SU-DHL-6 (cell line): ENCODE measurements around the gene MLIP.
"Not testable (repeated sequence)": the region's sequence is repeated elsewhere in the genome, so short reads cannot be mapped to it uniquely, and the experiment has no call there.

ENCODE experiments used
- EZH2phosphoT487 ChIP-seq: fragments of 200-600 bp; sonication (generic), shearing (Covaris generic); conservative IDR thresholded peaks from 2 replicates; pipeline ENCODE4 v1.6.1; 2018; ENCODE audit warnings: mild to moderate bottlenecking, antibody characterized with exemption, low read length, moderate library complexity, mixed read lengths
- TF ChIP-seq, protein P1 (sequence below): fragments of 200-600 bp; sonication (generic); IDR thresholded peaks from one replicate; pipeline ENCODE4 v1.5.1; 2017; ENCODE audit warnings: antibody characterized with exemption, mild to moderate bottlenecking, low read length, moderate library complexity; ENCODE audit not compliant: insufficient read depth, poor library complexity, severe bottlenecking

DNA sequence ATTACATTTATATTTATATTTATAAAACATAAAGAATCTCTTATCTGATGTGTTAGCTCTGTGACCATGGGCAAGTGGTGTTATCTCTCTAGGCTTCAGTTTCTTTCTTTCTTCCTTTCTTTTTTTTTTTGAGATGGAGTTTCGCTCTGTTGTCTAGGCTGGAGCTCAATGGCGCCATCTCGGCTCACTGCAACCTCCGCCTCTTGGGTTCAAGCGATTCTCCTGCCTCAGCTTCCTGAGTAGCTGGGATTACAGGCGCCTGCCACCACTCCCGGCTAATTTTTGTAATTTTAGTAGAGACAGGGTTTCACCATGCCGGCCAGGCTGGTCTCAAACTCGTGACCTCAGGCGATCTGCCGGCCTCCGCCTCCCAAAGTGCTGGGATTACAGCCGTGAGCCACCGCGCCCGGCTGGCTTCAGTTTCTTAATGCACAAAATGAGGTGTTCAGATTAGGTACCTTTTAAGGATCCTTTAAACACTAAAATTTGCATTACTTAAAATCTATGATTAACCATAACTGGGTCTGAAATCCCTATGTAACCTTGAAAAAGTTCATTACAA is 92.3 kb downstream of the MLIP start:
- TF ChIP-seq, protein P1, sequence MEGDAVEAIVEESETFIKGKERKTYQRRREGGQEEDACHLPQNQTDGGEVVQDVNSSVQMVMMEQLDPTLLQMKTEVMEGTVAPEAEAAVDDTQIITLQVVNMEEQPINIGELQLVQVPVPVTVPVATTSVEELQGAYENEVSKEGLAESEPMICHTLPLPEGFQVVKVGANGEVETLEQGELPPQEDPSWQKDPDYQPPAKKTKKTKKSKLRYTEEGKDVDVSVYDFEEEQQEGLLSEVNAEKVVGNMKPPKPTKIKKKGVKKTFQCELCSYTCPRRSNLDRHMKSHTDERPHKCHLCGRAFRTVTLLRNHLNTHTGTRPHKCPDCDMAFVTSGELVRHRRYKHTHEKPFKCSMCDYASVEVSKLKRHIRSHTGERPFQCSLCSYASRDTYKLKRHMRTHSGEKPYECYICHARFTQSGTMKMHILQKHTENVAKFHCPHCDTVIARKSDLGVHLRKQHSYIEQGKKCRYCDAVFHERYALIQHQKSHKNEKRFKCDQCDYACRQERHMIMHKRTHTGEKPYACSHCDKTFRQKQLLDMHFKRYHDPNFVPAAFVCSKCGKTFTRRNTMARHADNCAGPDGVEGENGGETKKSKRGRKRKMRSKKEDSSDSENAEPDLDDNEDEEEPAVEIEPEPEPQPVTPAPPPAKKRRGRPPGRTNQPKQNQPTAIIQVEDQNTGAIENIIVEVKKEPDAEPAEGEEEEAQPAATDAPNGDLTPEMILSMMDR, result not testable (repeated sequence)
- not testable (repeated sequence) for TF ChIP-seq EZH2phosphoT487
